NCI-H1436 treated with DMSO at 0.1 percent for 48 hours (cell line): ENCODE data around the gene NUTF2.
A peak's percentile ranks its signal among the peaks of the same experiment; 100 is the strongest.
"Not testable (repeated sequence)": the region's sequence is repeated elsewhere in the genome, so short reads cannot be mapped to it uniquely, and the experiment has no call there.

ENCODE experiments used
- DNase-seq: peaks from one replicate; lab custom pipeline; 2025; lab: John Stamatoyannopoulos, UW

The NUTF2 gene

DNA sequence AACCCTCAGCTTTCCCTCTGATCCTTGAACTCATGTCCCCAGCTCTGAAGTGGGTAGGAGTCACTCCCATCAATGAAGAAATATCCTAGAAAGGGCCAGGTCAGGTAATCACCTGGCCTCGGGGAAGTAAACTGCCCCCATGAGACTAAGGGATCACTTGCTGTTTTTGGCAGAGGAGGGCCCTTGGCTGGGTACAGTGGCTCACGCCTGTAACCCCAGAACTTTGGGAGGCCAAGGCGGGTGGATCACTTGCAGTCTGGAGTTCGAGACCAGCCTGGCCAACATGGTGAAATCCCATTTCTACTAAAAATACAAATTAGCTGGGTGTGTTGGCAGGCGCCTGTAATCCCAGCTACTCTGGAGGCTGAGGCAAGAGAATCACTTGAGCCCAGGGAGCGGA is 17.3 kb downstream of the NUTF2 start:
- not testable (repeated sequence) for DNase-seq

DNA sequence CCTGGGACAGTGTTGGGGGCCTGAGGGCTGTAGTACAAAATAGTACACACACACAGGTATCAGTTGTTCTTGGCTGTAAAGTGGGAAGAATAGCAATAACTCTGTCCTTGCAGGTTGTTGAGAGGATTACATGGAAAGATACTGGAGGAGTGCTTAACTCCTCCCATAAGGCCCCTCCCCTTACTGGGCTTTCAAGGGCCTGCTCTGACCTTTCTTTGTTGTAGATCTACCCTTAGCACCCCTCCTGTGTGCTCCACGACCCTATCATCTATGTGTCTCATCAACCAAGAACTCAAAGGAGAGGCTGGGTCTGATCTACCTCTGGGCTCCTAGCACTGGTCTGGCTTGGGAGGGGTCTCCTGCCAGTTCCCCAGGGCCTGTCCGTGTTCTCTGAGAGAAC is 17.9 kb downstream of the NUTF2 start:
- DNase-seq = no peak

DNA sequence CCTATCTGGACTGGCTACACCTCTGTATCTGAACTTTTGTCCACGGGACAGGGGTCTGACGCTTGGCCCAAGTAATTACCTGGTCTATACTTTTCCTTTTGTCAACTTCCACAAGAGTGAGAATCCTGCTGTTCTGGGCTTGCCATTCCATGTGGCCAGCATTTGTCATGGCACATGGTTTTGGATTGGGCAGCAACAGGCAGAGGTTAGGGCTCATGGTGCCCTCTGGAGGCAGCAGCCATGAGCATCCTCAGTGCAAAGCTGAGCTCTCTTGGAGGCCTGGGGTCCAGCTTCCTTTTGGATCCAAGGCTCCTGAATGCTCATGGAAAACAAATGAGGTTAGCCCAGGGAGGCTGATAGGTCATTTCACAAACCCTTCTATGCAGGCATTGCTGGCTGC is 18.6 kb downstream of the NUTF2 start:
- no peak for DNase-seq

DNA sequence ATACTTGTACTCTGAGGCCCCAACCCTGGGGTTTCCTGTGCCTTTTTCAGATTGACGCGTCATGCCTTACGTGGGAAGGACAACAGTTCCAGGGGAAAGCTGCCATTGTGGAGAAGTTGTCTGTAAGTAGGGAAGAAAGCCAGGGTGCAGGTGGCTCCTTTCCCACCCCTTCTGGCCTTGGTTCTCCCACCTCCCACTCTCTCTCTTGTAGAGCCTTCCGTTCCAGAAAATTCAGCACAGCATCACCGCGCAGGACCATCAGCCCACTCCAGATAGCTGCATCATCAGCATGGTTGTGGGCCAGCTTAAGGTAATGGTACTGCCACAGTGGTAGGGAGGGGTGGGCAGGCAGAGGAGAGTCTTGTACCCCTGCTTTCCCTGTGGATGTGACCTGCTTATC is 21.6 kb downstream of the NUTF2 start:
- no peak for DNase-seq

DNA sequence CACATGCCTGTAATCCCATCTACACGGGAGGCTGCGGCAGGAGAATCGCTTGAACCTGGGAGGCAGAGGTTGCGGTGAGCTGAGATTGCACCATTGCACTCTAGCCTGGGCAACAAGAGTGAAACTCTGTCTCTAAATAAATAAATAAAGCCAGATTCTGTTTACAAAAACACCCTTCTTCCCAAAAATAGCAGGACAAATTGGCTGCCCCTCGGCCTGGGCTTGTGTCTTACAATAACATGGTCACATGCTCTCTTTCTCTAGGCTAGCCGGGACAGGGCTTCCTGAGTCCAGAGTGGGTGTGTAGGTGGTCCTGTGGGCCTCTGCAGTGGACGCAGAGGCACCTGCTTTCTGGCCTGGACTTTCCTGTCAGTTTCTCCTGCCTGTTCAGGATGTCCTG is 22.9 kb downstream of the NUTF2 start:
- no peak for DNase-seq

DNA sequence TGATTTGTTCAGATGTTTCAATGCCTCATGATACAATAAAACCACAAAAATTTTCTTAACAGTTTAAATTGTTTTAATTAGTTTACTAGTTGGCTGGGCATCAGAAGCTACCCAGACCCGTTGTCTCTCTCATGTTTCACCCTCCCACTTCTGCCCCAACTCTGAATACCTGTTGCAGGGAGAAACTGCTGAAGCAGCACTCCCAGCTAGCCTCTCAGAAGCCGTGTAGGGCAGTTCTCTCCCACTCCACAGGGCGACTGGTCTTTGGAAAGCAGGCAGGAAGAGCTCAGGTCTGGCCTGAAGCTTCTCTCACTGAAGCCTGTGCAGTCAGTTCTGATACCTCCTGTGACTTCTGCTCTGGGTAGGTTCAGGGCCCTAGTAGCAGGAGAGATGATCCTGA is 24.5 kb downstream of the NUTF2 start:
- no peak for DNase-seq

DNA sequence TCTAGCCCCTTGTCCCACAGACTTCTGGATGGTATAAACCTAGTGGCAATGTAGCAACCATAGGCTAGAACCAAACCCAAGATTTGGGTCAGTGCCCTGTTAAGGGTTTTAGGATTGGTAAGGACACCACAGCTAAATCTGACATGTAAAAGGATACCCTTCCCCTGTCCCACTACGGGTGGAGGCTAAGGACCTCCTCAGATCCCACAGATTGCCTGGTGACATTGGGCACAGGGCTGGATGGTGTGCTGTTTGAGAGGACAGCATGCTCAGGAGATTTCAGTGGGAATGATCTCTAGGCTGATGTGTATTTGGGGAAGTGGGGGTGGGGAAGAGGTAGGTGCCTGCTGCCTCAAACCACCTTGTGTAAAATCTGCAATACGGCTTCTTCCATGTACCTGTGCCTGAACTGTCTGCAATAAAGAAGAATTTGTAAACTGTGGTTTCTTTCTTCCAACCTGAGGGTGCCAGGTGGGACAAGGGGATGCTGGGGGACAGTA is 25.4 kb downstream of the NUTF2 start:
- DNase-seq = no peak

DNA sequence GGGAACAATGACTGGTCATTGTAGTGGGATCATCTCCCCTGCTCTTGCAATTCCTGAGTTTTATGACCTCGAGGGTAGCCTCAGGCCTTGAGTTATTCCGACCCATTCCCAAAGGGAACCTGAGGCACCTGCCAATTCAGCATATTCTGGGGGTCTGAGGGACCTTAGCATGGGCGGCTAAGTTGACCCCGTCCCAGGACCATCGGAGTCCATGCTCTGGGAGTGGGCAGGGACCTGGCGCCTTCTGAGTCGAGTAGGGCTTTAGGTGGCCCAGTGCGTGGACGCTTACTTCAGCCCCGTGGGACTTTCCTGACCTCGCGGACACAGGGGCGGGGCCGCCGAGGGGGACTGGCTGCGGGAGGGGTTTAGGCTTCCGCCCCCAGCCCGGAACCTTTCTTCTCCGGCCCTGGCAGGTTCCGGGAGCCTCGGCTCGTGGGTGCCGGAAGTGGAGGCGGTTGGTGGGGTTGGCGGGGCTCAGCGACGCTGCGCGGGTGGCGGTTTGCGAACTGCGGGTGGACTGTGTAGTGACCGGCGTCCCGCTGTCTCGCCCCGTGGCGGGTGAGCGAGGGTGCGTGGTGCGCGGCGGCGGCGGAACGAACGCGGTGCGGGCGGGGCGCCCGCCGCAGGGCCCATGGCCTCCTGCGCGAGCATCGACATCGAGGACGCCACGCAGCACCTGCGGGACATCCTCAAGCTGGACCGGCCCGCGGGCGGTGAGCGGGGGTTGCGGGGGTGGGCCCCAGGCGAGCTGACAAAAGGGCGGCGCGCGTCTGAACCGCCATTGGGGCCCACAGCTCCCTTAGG is 26.1 kb downstream of the NUTF2 start, which contains the start of gene EDC4:
EDC4 (plus strand) TSS at position 422 of the 804 bp plus-strand sequence; CDS start at position 632, 210 bp downstream.
- no peak for DNase-seq

DNA sequence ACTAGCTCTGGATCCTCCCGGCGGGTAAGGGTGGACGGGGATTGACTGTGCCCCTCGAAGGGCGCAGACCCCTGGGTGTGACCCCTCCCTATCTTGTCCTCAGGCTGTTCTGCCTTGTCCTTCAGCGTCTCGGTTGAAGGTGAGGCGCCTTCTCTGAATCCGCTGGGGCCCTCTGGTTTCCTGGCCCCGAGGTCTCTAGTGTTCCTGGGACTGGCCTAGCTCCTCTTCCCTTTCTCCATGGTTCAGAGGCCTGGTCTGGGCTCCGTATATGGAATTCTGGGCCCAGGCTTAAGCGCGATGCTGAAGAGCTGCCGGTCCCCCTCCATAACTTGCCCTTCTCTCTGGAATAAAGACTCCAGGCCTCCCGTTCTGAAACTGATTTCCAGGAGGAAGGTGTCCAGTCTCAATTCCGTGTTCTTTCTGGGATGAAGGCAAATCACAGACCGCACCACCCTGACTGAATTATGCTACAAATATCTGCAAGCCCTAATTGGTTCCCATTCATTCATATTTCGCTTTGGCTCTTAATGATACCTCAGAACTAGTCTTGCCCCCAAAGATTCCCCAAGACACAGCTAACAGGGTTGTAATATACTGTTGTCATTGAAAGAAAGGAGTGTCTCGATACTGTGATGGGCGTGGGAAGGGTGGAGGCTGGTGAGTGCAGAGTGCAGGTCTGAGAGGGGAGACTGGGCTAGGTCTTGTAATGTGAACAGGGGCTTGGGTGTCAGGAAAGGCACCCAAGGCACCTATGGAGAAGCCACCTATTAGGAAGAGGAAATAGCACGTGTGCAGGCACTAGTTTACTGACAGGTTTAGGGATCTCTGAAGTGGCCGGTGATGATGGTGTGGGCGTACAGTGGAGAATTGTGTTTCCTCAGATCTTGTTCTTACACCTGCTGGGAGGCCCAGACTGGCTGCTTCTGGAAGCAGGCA is 27.0 kb downstream of the NUTF2 start:
- no peak for DNase-seq

DNA sequence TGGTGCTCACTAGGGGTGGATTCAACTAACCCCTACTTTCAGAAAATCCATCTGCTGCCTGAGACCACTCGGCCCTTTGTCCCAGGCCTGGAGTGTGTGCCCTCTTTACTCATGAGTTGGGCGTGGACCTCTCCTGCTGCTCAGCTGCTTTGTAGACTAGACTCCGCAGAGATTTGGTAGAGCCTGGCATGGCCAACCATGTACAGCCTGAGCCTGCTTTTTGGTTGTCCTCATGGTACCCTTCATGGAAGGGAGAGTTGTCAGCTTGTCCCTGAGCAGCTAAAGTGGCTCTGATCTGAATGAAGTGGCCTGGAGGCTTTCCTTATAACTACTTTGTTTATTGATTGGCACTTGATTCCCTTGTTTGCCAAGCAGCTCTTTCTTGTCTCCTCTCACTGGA is 27.6 kb downstream of the NUTF2 start:
- DNase-seq = no peak

DNA sequence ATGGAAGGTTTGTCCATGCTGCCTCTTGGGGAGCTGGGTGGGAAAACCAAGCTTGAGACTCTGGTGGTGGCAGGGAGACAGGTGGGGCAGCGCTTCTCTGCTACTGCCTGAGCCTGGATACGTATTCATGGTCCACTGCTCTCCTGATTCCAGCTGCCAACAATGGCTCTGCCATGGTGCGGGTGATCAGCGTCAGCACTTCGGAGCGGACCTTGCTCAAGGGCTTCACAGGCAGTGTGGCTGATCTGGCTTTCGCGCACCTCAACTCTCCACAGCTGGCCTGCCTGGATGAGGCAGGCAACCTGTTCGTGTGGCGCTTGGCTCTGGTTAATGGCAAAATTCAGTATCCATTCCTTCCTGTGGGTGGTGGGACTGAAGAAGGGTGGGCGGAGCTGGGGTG is 30.3 kb downstream of the NUTF2 start:
- no peak for DNase-seq

DNA sequence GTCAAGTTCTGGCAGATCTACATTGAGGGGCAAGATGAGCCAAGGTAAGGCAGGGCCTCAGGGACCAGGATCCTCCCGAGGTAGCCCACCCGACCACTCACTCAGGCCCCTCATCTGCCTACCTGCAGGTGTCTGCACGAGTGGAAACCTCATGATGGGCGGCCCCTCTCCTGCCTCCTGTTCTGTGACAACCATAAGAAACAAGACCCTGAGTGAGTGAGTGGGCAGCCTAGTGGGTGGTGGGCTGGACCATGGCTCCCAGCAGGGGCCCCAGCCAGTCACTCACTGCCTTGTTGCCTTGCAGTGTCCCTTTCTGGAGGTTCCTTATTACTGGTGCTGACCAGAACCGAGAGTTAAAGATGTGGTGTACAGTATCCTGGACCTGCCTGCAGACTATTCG is 31.5 kb downstream of the NUTF2 start:
- DNase-seq = no peak

DNA sequence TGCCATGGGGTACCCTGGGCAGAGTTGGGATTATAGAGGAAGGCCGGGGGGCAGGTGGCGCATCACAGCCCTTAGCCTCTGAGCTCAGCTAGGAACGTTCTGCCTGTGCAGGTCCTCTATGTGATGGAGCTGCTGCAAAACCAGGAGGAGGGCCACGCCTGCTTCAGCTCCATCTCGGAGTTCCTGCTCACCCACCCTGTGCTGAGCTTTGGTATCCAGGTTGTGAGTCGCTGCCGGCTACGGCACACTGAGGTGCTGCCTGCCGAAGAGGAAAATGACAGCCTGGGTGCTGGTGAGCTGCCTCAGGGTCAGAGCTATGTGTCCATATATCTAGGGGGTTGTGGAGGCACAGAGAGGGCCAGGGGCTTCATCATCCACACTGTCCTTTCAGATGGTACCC is 32.1 kb downstream of the NUTF2 start:
- no peak for DNase-seq

DNA sequence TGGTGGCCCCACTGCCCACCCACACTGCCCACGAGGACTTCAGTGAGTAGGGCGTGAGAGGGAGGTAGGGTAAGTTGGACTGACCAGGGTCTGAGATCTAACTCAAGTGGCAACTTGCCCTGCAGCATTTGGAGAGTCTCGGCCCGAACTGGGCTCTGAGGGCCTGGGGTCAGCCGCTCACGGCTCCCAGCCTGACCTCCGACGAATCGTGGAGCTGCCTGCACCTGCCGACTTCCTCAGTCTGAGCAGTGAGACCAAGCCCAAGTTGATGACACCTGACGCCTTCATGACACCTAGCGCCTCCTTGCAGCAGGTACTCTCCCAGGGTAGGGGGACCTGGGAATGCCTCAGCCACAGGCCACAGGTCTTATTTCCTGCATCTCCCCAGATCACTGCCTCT is 32.7 kb downstream of the NUTF2 start:
- DNase-seq = no peak

DNA sequence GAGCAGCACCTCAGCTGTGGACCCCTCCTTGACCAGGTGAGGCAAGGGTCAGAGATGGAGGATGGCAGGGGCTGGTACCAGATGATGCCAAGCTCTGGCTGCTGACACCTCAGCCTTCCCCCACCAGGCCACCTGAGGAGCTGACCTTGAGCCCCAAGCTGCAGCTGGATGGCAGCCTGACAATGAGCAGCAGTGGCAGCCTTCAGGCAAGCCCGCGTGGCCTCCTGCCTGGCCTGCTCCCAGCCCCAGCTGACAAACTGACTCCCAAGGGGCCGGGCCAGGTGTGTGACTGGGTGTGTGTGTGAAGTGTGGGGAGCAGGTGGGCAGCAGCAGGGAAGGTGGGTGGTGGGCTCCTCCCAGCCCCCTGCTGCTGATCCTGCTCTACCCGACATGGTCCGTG is 33.2 kb downstream of the NUTF2 start:
- no peak for DNase-seq

DNA sequence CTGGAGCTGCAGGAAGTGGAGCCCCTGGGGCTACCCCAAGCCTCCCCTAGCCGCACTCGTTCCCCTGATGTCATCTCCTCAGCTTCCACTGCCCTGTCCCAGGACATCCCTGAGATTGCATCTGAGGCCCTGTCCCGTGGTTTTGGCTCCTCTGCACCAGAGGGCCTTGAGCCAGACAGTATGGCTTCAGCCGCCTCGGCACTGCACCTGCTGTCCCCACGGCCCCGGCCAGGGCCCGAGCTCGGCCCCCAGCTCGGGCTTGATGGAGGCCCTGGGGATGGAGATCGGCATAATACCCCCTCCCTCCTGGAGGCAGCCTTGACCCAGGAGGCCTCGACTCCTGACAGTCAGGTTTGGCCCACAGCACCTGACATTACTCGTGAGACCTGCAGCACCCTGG is 33.9 kb downstream of the NUTF2 start:
- DNase-seq = no peak

DNA sequence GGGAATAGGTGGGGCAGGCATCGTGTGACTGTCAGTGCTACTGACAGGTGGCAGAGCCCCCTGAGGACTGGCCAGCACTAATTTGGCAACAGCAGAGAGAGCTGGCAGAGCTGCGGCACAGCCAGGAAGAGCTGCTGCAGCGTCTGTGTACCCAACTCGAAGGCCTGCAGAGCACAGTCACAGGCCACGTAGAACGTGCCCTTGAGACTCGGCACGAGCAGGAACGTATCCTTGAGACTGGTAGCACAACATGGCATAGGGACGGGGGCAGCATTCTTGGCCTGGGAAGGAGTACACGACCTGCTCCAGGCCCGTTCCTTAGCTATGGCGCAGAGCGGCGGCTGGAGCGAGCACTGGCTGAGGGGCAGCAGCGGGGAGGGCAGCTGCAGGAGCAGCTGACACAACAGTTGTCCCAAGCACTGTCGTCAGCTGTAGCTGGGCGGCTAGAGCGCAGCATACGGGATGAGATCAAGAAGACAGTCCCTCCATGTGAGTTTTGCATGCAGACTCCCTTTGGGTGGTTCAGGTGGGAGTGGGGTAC is 35.0 kb downstream of the NUTF2 start:
- DNase-seq = no peak

DNA sequence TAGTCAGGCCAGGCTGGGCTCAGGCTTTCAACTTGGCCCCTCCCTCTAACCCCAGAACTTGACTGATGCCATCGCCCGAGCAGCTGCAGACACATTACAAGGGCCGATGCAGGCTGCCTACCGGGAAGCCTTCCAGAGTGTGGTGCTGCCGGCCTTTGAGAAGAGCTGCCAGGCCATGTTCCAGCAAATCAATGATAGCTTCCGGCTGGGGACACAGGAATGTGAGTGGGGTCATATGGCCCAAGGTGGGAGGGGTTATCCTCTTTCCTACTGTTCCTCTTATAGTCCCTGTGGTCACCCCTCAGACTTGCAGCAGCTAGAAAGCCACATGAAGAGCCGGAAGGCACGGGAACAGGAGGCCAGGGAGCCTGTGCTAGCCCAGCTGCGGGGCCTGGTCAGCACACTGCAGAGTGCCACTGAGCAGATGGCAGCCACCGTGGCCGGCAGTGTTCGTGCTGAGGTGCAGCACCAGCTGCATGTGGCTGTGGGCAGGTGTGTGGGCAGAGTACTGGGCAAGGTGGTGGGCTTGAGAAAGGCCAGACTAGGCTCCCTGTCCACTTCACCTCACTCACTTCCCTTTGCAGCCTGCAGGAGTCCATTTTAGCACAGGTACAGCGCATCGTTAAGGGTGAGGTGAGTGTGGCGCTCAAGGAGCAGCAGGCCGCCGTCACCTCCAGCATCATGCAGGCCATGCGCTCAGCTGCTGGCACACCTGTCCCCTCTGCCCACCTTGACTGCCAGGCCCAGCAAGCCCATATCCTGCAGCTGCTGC is 35.8 kb downstream of the NUTF2 start:
- no peak for DNase-seq

DNA sequence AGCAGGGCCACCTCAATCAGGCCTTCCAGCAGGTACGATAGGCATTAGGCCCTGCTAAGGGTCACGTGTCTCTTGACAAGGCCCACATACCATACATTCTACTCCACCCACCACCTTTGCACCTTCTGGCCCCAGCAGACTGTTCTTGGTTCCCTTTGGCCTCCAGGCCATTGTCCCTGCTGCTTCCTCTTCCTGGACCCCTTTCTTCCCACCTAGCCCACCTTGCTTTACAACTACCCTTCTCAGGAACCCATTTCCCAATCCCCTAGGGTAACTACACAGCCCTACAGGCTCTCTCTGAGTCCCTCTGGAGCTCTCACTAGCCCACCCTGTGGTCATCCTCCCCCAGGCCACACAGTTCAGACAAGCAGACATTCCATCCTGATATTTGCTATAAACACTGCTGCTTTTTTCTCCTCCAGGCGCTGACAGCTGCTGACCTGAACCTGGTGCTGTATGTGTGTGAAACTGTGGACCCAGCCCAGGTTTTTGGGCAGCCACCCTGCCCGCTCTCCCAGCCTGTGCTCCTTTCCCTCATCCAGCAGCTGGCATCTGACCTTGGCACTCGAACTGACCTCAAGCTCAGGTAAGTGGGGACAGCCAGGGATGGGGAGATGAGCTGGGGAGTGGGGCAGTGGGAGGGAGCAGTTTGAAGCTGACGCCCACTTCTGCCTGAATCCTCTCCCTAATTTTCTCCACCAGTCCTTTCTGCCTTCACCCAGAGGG is 36.6 kb downstream of the NUTF2 start:
- DNase-seq = peak; percentile 1

DNA sequence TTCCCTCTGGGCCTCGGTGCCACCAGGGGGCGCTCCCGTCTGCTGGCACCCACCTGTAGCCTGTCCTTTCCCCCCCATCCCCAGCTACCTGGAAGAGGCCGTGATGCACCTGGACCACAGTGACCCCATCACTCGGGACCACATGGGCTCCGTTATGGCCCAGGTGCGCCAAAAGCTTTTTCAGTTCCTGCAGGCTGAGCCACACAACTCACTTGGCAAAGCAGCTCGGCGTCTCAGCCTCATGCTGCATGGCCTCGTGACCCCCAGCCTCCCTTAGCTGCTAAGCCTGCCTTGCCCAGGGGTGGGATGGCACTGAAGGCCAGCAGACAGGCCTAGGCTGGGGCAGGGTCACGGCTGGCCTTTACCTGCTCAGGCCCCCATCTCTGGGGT is 37.1 kb downstream of the NUTF2 start:
- DNase-seq = no peak

DNA sequence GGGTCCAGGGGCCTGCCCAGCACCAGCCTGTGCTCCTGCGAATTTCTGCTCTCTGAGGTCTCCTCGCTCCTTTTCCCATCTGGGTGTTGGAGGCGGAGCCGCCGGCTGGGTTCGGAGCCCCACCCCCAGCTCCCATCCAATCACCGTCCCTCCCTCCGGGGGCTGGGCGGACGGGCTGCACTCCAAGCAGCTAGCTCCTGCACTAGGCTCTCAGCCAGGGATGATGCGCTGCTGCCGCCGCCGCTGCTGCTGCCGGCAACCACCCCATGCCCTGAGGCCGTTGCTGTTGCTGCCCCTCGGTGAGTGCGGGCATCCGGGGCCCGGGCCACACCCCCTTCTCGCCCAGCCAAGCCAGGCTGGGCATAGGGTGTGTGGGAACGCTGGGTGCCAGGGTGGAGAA is 38.0 kb downstream of the NUTF2 start, which contains the start of gene NRN1L:
NRN1L (plus strand) TSS at position 202 of the 400 bp plus-strand sequence; CDS start at position 221, 19 bp downstream.
- peak; percentile 5 for DNase-seq
